ENCODE measurements around the gene ENOX1. TPM values are rescaled to one million over a fixed set of nuclear protein-coding genes. Genes with fewer than 3 reads are reported as not detected.

ENOX1 gene
- total RNA-seq, 1 experiment from 2014 or later = 0.95 TPM

GRCh38 chr13:43446126-43446525, 340.6 kb downstream of the ENOX1 start:
- no peaks in the 10 kb centered on the region for H3K4me1 ChIP-seq (ENCODE audit: insufficient read depth, low read length)
- H3K36me3 ChIP-seq (ENCODE audit: low read depth, low read length) = no peaks in the 10 kb centered on the region
- ATAC-seq (no peak), DNase-seq (no peak)
- no peak overlapping the region for H3K27ac ChIP-seq (ENCODE audit: low read length)
- H3K9me2 ChIP-seq (replicated peaks; ENCODE audit: low read length) = no peaks in the 10 kb centered on the region
- H2AFZ ChIP-seq (ENCODE audit: low read length) = no peak overlapping the region
- intact Hi-C loops (cut with micrococcal nuclease) = no loop called here
- H3K79me2 ChIP-seq (ENCODE audit: low read length) = no peaks in the 10 kb centered on the region
- H3K9ac ChIP-seq (ENCODE audit: low read length) = no peak overlapping the region
- H3K4me2 ChIP-seq (ENCODE audit: low read length) = no peak overlapping the region
- CTCF ChIA-PET = interaction anchor here (0.5 kb wide), 1 partner anchor 358 kb away, joined by 3 read pairs; no protein-coding TSS in a partner anchor
- TF ChIP-seq EZH2 (IDR thresholded peaks at IDR 0.05; ENCODE audit: low read length, unreplicated experiment) (no peak), CTCF (conservative IDR thresholded peaks at IDR 0.05; ENCODE audit: low read depth, low read length) (no peak), EZH2phosphoT487 (IDR thresholded peaks at IDR 0.05; ENCODE audit: borderline replicate concordance, low read length) (no peak)
- H3K27me3 ChIP-seq (ENCODE audit: low read length) = no peaks in the 10 kb centered on the region
- H3F3A ChIP-seq (ENCODE audit: low read length, unreplicated experiment) = no peaks in the 10 kb centered on the region
- POLR2A ChIA-PET (ENCODE audit: unreplicated experiment) = no interaction called here
- BruUV-seq (replicated peaks) = no TSS peak
- no peak overlapping the region for H3K4me3 ChIP-seq (ENCODE audit: low read length)
- no peaks in the 10 kb centered on the region for H3K9me3 ChIP-seq (ENCODE audit: low read length)
- no peaks in the 10 kb centered on the region for H4K20me1 ChIP-seq (ENCODE audit: low read length)

- Histone ChIP-seq H3K4me2 (ENCODE audit: low read length) (no peak overlapping the region), H3K9ac (ENCODE audit: low read length) (no peak overlapping the region), H3K4me3 (ENCODE audit: low read length) (no peak overlapping the region), H3F3A (ENCODE audit: low read length, unreplicated experiment) (no peaks in the 10 kb centered on the region), H3K27ac (ENCODE audit: low read length) (no peak overlapping the region), H4K20me1 (ENCODE audit: low read length) (no peaks in the 10 kb centered on the region), H3K36me3 (ENCODE audit: low read depth, low read length) (no peaks in the 10 kb centered on the region), H3K4me1 (ENCODE audit: insufficient read depth, low read length) (no peaks in the 10 kb centered on the region), H2AFZ (ENCODE audit: low read length) (no peak overlapping the region), H3K27me3 (ENCODE audit: low read length) (no peaks in the 10 kb centered on the region), H3K9me3 (ENCODE audit: low read length) (no peaks in the 10 kb centered on the region), H3K79me2 (ENCODE audit: low read length) (no peaks in the 10 kb centered on the region), H3K9me2 (replicated peaks; ENCODE audit: low read length) (no peaks in the 10 kb centered on the region)
- ChIA-PET POLR2A (ENCODE audit: unreplicated experiment) (no interaction called here), CTCF (no interaction called here)
- ATAC-seq (no peak), DNase-seq (no peak)
- intact Hi-C loops (cut with micrococcal nuclease) = no loop called here
- no TSS peak for BruUV-seq (replicated peaks)
- TF ChIP-seq EZH2 (IDR thresholded peaks at IDR 0.05; ENCODE audit: low read length, unreplicated experiment) = no peak
- TF ChIP-seq CTCF (conservative IDR thresholded peaks at IDR 0.05; ENCODE audit: low read depth, low read length) = no peak
- no peak for TF ChIP-seq EZH2phosphoT487 (IDR thresholded peaks at IDR 0.05; ENCODE audit: borderline replicate concordance, low read length)
These were observed 341.1 kb downstream of the ENOX1 start for GRCh38 chr13:43445668-43446067.

- H3F3A ChIP-seq (ENCODE audit: low read length, unreplicated experiment) = no peaks in the 10 kb centered on the region
- no peaks in the 10 kb centered on the region for H3K9me2 ChIP-seq (replicated peaks; ENCODE audit: low read length)
- no peak for ATAC-seq
- no peaks in the 10 kb centered on the region for H3K36me3 ChIP-seq (ENCODE audit: low read depth, low read length)
- H3K27ac ChIP-seq (ENCODE audit: low read length) = no peak overlapping the region
- ChIA-PET CTCF (no interaction called here), POLR2A (ENCODE audit: unreplicated experiment) (interaction anchor here (0.7 kb wide), 1 partner anchor 26 kb away, joined by 3 read pairs; no protein-coding TSS in a partner anchor)
- H3K4me1 ChIP-seq (ENCODE audit: insufficient read depth, low read length) = no peaks in the 10 kb centered on the region
- intact Hi-C loops (cut with micrococcal nuclease) = no loop called here
- no peak overlapping the region for H3K4me2 ChIP-seq (ENCODE audit: low read length)
- H3K9me3 ChIP-seq (ENCODE audit: low read length) = no peaks in the 10 kb centered on the region
- H2AFZ ChIP-seq (ENCODE audit: low read length) = no peak overlapping the region
- no peaks in the 10 kb centered on the region for H4K20me1 ChIP-seq (ENCODE audit: low read length)
- no TSS peak for BruUV-seq (replicated peaks)
- H3K79me2 ChIP-seq (ENCODE audit: low read length) = no peaks in the 10 kb centered on the region
- H3K9ac ChIP-seq (ENCODE audit: low read length) = no peak overlapping the region
- no peak for DNase-seq
- no peak overlapping the region for H3K4me3 ChIP-seq (ENCODE audit: low read length)
- TF ChIP-seq EZH2phosphoT487 (IDR thresholded peaks at IDR 0.05; ENCODE audit: borderline replicate concordance, low read length) = no peak
- TF ChIP-seq EZH2 (IDR thresholded peaks at IDR 0.05; ENCODE audit: low read length, unreplicated experiment) = no peak
- TF ChIP-seq CTCF (conservative IDR thresholded peaks at IDR 0.05; ENCODE audit: low read depth, low read length) = no peak
- no peaks in the 10 kb centered on the region for H3K27me3 ChIP-seq (ENCODE audit: low read length)
These were observed 342.7 kb downstream of the ENOX1 start for GRCh38 chr13:43444081-43444480.
